SK-N-SH (cell line): ENCODE data around the gene CELF2. TPM values are rescaled to one million over a fixed set of nuclear protein-coding genes. Genes with fewer than 3 reads are reported as not detected.

Source experiments
- CTCF ChIA-PET: fragments of 300-600, 350-600 bp; formaldehyde crosslinking; extraction: SDS; loops from one replicate; lab custom pipeline; 2021; lab: Yijun Ruan, JAX
- POLR2A ChIA-PET: fragments of 350-600 bp; sonication (Branson Sonifier 250); formaldehyde crosslinking; extraction: SDS; loops from one replicate; lab custom pipeline; 2020; ENCODE audit warnings: antibody characterized with exemption, inconsistent platforms; lab: Yijun Ruan, JAX
- DNase-seq: peaks from one replicate; pipeline ENCODE4 v3.0.0; 2012
- H2AFZ ChIP-seq: fragments of 200-600 bp; sonication (generic); 2 replicates; pipeline ENCODE4 v1.8.1; 2016; ENCODE audit warnings: antibody characterized with exemption, mild to moderate bottlenecking, low read depth
- H3F3A ChIP-seq: fragments of 200-600 bp; sonication (generic); replicated peaks from 2 replicates; pipeline ENCODE3; 2016; ENCODE audit warnings: antibody characterized with exemption, mild to moderate bottlenecking; ENCODE audit not compliant: insufficient read depth
- H3K27ac ChIP-seq, 2 experiments: fragments of 200-500 bp in 1 of 2; fragments of 200-600 bp in 1 of 2; sonication (Bioruptor generic) in 1 of 2; sonication (generic), shearing (Covaris generic) in 1 of 2; 2 replicates each; pipeline versions ENCODE4 v1.5.1 to v1.6.1; 2014 to 2016; ENCODE audit warnings: low read depth in 2 of 2, inconsistent platforms in 1 of 2, low read length in 1 of 2, mild to moderate bottlenecking in 1 of 2, mixed read lengths in 1 of 2
- H3K27me3 ChIP-seq: fragments of 200-600 bp; sonication (generic), shearing (Covaris generic); 2 replicates; pipeline ENCODE4 v1.6.1; 2016; ENCODE audit warnings: mixed run types; ENCODE audit not compliant: insufficient read depth
- H3K36me3 ChIP-seq, 2 experiments: fragments of 200-500 bp in 1 of 2; fragments of 200-600 bp in 1 of 2; sonication (Bioruptor generic) in 1 of 2; sonication (generic) in 1 of 2; replicated peaks in 1 of 2; 2 replicates each; pipeline versions ENCODE3 to v1.5.1; 2014 to 2016; ENCODE audit warnings: low read length in 1 of 2, mild to moderate bottlenecking in 1 of 2; ENCODE audit not compliant: insufficient read depth in 2 of 2, control insufficient read depth in 1 of 2
- H3K4me1 ChIP-seq, 2 experiments: fragments of 200-500 bp in 1 of 2; fragments of 200-600 bp in 1 of 2; sonication (Bioruptor generic) in 1 of 2; sonication (generic), shearing (Covaris generic) in 1 of 2; 2 replicates each; pipeline versions ENCODE4 v1.5.1 to v1.6.1; 2014 to 2016; ENCODE audit warnings: low read depth in 1 of 2, low read length in 1 of 2, mixed run types in 1 of 2; ENCODE audit not compliant: insufficient read depth in 2 of 2, control insufficient read depth in 1 of 2
- H3K4me2 ChIP-seq: fragments of 200-600 bp; sonication (generic), shearing (Covaris generic); 2 replicates; pipeline ENCODE4 v1.6.1; 2017; ENCODE audit warnings: mixed run types
- H3K4me3 ChIP-seq, 2 experiments: fragments of 200-500 bp in 1 of 2; fragments of 200-600 bp in 1 of 2; sonication (Bioruptor generic) in 1 of 2; sonication (generic), shearing (Covaris generic) in 1 of 2; 2 replicates each; pipeline versions ENCODE4 v1.5.1 to v1.8.1; 2014 to 2016; ENCODE audit warnings: low read depth in 2 of 2, inconsistent platforms in 1 of 2, low read length in 1 of 2, mild to moderate bottlenecking in 1 of 2, mixed read lengths in 1 of 2, moderate library complexity in 1 of 2
- H3K79me2 ChIP-seq: fragments of 200-600 bp; sonication (generic); 2 replicates; pipeline ENCODE4 v1.8.1; 2017; ENCODE audit warnings: mild to moderate bottlenecking; ENCODE audit not compliant: insufficient read depth
- H3K9ac ChIP-seq: fragments of 200-600 bp; sonication (generic); 2 replicates; pipeline ENCODE4 v1.6.1; 2017; ENCODE audit warnings: mixed run types
- H3K9me2 ChIP-seq: fragments of 200-600 bp; sonication (generic); 2 replicates; pipeline ENCODE4 v1.6.1; 2017; ENCODE audit warnings: mixed run types
- H3K9me3 ChIP-seq: fragments of 200-600 bp; sonication (generic); 2 replicates; pipeline ENCODE4 v1.6.1; 2017; ENCODE audit warnings: mixed run types, mild to moderate bottlenecking, moderate library complexity
- H4K20me1 ChIP-seq: fragments of 200-600 bp; sonication (generic); 2 replicates; pipeline ENCODE4 v1.6.1; 2017; ENCODE audit warnings: mild to moderate bottlenecking, mixed run types; ENCODE audit not compliant: insufficient read depth
- GATA2 ChIP-seq: sonication (generic); formaldehyde crosslinking; IDR thresholded peaks from 2 replicates; pipeline ENCODE4 v1.5.0; 2020; ENCODE audit warnings: mild to moderate bottlenecking, missing genetic modification reagents
- RAD21 ChIP-seq: IDR thresholded peaks from 2 replicates; pipeline ENCODE4 v1.6.1; 2012; ENCODE audit warnings: mild to moderate bottlenecking, low read length
- TAF1 ChIP-seq: IDR thresholded peaks from 2 replicates; pipeline ENCODE4 v1.6.1; 2012; ENCODE audit warnings: low read depth, mild to moderate bottlenecking, low read length, moderate library complexity, borderline replicate concordance
- WGBS: methylation state at CpG from one replicate; pipeline ENCODE4 v1.1.6; 2017; ENCODE audit warnings: low lambda C conversion rate; 5-methylcytosine and 5-hydroxymethylcytosine counted together
- polyA plus RNA-seq, 3 experiments: library from polyadenylated mRNA; depleted of rRNA; stranded (reverse); fragments of >200 nt; gene quantifications; 2 replicates each; pipeline ENCODE4 v1.2.3, GENCODE V29; 2012
- TF ChIP-seq, protein P1 (sequence below): IDR thresholded peaks from 2 replicates; pipeline ENCODE4 v1.4.0; 2012; ENCODE audit warnings: low read depth, borderline replicate concordance
- TF ChIP-seq, protein P2 (sequence below): fragments of 150-350 bp; IDR thresholded peaks from 2 replicates; pipeline ENCODE4 v1.6.1; 2017; ENCODE audit warnings: antibody characterized with exemption, low read length, low read depth, borderline replicate concordance
- TF ChIP-seq, protein P3 (sequence below): IDR thresholded peaks from 2 replicates; pipeline ENCODE4 v1.6.1; 2012; ENCODE audit warnings: mild to moderate bottlenecking, low read depth, low read length, moderate library complexity
- TF ChIP-seq, protein P4 (sequence below): IDR thresholded peaks from 2 replicates; pipeline ENCODE4 v1.4.0; 2012; ENCODE audit warnings: low read depth, borderline replicate concordance

Gene CELF2
- polyA plus RNA-seq, 1 of the 3 experiments (the other 2 are of a cell fraction), result 0.03 TPM

DNA sequence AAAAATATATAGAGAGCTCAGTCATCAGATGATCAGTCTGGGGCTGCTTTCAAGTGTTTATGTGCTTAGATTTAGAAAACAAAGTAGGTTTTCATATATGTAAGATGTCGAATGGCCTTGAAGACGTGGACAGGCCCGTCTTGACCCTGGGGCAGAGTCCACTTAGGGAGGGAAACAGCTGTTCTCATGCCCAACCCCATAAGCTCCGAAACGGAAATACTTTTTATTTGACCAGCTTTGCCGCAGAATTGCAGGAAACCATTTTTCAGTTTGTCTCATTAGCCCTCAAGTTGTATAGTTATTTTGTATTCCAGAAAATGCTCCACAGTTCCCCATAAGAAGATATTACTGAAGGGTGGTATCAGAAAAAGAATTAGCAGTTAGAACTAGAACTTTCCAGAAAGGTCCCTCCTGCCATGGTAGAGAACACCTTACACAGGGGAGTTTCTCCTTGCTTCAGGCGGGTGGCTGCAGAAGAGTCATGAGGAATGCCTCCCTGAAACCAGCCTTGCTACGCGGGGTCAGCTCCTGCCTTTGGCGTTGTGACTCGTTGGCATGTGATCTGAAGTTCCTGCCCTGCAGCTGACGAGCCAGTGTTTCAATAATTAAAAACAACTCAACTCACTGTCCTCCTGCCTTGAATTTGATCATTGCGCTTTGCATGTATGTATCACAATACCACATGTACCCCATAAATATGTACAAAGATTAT lies 192.7 kb downstream of the CELF2 start:
- Histone ChIP-seq H3K4me3 (no peak overlapping the region), H3K36me3 (no peaks in the 10 kb centered on the region), H3K9me2 (no peaks in the 10 kb centered on the region), H3K79me2 (no peaks in the 10 kb centered on the region), H3K4me1 (no peaks in the 10 kb centered on the region), H4K20me1 (no peaks in the 10 kb centered on the region), H2AFZ (no peak overlapping the region), H3K27me3 (no peaks in the 10 kb centered on the region), H3K9ac (no peak overlapping the region), H3K27ac (no peak overlapping the region), H3K9me3 (no peaks in the 10 kb centered on the region; the same call in 1 of the 2 replicates), H3F3A (no peaks in the 10 kb centered on the region), H3K4me2 (no peak overlapping the region)
- 43% methylated on average over 13 of the region's 13 CpGs for WGBS
- ChIA-PET POLR2A (no interaction called here), CTCF (no interaction called here)
- TF ChIP-seq GATA2 (CRISPR knock-in tag) (no peak), RAD21 (no peak), TAF1 (no peak)
- TF ChIP-seq, protein P1, sequence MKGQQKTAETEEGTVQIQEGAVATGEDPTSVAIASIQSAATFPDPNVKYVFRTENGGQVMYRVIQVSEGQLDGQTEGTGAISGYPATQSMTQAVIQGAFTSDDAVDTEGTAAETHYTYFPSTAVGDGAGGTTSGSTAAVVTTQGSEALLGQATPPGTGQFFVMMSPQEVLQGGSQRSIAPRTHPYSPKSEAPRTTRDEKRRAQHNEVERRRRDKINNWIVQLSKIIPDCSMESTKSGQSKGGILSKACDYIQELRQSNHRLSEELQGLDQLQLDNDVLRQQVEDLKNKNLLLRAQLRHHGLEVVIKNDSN, result no peak
- TF ChIP-seq, protein P2, sequence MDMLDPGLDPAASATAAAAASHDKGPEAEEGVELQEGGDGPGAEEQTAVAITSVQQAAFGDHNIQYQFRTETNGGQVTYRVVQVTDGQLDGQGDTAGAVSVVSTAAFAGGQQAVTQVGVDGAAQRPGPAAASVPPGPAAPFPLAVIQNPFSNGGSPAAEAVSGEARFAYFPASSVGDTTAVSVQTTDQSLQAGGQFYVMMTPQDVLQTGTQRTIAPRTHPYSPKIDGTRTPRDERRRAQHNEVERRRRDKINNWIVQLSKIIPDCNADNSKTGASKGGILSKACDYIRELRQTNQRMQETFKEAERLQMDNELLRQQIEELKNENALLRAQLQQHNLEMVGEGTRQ, result no peak
- TF ChIP-seq, protein P3, sequence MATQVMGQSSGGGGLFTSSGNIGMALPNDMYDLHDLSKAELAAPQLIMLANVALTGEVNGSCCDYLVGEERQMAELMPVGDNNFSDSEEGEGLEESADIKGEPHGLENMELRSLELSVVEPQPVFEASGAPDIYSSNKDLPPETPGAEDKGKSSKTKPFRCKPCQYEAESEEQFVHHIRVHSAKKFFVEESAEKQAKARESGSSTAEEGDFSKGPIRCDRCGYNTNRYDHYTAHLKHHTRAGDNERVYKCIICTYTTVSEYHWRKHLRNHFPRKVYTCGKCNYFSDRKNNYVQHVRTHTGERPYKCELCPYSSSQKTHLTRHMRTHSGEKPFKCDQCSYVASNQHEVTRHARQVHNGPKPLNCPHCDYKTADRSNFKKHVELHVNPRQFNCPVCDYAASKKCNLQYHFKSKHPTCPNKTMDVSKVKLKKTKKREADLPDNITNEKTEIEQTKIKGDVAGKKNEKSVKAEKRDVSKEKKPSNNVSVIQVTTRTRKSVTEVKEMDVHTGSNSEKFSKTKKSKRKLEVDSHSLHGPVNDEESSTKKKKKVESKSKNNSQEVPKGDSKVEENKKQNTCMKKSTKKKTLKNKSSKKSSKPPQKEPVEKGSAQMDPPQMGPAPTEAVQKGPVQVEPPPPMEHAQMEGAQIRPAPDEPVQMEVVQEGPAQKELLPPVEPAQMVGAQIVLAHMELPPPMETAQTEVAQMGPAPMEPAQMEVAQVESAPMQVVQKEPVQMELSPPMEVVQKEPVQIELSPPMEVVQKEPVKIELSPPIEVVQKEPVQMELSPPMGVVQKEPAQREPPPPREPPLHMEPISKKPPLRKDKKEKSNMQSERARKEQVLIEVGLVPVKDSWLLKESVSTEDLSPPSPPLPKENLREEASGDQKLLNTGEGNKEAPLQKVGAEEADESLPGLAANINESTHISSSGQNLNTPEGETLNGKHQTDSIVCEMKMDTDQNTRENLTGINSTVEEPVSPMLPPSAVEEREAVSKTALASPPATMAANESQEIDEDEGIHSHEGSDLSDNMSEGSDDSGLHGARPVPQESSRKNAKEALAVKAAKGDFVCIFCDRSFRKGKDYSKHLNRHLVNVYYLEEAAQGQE, result no peak
- TF ChIP-seq, protein P4, sequence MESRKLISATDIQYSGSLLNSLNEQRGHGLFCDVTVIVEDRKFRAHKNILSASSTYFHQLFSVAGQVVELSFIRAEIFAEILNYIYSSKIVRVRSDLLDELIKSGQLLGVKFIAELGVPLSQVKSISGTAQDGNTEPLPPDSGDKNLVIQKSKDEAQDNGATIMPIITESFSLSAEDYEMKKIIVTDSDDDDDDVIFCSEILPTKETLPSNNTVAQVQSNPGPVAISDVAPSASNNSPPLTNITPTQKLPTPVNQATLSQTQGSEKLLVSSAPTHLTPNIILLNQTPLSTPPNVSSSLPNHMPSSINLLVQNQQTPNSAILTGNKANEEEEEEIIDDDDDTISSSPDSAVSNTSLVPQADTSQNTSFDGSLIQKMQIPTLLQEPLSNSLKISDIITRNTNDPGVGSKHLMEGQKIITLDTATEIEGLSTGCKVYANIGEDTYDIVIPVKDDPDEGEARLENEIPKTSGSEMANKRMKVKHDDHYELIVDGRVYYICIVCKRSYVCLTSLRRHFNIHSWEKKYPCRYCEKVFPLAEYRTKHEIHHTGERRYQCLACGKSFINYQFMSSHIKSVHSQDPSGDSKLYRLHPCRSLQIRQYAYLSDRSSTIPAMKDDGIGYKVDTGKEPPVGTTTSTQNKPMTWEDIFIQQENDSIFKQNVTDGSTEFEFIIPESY, result no peak
- no peak for DNase-seq
